Stimulated activated naive CD4-positive, alpha-beta T cell treated with Interleukin-2 at 50 U/mL for 16 hours (primary cell): Measurements from ENCODE around the gene PRELID3B.
"Not testable (repeated sequence)": the region's sequence is repeated elsewhere in the genome, so short reads cannot be mapped to it uniquely, and the experiment has no call there.

Experiments used
- DNase-seq: peaks from one replicate; lab custom pipeline; 2025; lab: John Stamatoyannopoulos, UW

Gene PRELID3B

DNA sequence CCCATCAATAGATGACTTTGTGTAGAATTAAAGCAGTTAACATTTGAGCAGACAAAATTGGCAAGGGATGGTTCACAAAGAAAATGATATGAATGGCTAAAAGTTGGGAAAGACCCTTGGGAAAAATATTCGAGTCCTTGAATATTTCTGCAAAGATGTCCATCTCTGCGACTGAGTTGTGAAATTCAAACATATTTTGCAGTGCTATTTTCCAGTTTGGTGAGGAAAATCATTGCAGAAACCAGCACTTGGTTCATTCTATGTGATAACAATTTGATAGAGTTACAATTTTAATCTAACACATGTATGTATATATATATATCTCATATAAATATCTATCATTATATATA lies 6.1 kb upstream of the PRELID3B start:
- no peak for DNase-seq

- peak; percentile 6 for DNase-seq
Observed at GRCh38 chr20:59047938-59048680, 5.5 kb upstream of the PRELID3B start.

GRCh38 chr20:59046862-59047261 lies 4.3 kb upstream of the PRELID3B start:
- no peak for DNase-seq

DNA sequence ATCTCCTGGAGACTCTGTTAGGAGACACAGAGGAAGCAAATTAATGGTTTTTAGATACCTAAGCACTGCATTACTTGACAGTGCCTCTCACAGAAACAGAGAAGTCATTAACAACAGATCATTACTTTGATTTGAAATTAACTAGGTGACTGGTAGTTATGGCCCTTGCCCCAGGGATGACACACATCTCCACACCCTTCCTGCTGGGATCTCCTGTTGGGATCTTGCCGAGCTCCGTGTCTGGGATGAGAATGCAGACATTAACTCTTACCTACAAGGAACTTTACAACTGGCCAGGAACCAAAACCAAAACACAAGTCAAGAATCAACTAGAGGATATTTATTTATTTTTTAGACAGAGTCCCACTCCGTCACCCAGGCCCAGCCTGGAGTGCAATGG lies 2.2 kb upstream of the PRELID3B start:
- DNase-seq: no peak

GRCh38 chr20:59044295-59044694 lies 1.7 kb upstream of the PRELID3B start:
- no peak for DNase-seq

GRCh38 chr20:59043698-59044097 lies 1.1 kb upstream of the PRELID3B start:
- peak; percentile 11 for DNase-seq

DNA sequence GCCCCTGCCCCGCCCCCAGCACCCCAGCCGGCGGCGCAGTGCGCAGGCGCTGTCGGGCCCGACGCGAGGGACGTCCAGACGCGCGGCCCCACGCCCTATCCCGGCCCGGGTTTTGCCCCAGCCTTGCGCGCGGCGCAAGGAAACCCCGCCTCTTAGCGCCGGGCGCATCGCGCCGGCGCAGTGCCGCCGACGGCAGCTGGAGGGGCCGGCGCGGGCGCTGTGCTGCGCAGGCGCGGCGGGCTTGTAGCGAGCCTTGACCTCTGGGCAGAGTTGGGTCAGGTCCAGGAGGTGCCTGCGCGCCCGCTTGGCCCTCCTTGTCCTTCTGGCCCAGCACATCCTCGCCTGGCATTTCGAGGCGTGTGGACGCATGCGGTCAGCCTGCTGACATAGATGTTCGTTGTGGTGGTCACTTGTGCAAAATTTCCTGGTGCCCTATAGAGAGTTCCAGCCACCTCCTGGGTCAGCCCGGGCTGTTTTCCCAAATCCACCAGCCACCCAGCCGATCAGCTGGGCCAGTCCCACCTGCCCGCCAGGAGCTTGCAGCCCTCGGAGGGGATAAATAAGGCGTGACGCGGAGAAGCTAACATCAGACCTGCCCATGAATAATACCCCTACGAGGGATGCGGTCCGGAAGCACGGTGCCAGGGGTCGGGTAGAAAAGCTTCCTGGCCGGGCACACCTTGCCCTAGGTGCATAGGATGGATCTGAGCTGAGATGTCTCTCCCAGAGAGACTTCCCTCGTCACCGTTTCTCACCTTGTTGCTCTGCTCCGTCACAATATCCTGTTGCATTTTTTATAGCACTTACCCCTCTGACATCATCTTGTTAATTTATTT lies 428 bp upstream of the PRELID3B start:
- peak; percentile 92 for DNase-seq

DNA sequence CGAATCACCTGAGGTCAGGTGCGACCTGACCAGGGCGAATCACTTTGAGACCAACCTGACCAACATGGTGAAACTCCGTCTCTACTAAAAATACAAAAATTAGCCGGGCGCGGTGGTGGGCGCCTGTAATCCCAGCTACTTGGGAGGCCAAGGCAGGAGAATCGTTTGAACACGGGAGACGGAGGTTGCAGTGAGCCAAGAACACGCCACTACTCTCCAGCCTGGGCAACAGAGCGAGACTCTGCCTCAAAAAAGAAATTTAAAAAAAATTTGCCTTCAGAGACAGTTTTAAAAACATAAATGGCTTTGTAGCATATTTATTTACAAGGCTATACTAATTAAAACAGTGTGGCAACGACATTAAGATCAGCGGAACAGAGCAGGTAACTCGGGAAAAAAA lies 1.1 kb downstream of the PRELID3B start:
- not testable (repeated sequence) for DNase-seq

DNA sequence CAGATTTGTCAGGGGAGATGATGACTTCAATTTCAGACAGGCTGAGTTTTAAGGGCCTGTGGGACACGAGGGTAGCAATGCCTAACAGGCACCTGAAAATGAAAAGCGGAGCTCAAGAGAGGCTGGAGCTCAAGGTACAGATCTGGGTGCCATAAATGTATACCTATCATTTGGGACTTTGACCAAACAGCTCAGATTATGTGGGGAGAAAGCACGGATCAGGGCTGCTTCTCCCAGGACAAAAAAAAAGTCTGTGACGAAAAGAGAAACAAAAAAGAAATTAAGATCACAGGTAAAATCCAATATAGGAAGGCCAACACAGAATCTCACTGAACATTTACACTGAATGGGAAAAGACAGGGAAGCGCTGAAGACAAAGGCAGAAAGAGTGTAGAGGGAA lies 1.9 kb downstream of the PRELID3B start:
- DNase-seq: no peak

DNA sequence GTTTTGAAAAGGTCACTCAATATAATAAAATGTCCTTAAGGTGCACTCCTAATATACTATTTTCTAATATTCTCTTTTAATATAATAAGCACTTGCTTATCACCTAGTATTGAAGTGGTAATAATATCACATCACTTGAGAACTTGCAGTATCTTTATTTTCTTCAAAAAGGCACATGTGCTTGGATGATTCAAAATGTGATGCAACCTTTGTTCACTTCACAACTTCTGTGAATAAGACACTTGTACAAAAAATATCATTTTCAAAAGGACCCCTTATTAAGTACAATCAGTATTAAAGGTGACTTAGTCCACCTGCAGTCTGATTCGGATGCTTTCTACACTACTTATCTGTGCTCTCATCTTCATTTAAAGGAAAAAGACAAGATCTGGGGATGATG lies 3.4 kb downstream of the PRELID3B start:
- DNase-seq: no peak

GRCh38 chr20:59037386-59037785 lies 5.2 kb downstream of the PRELID3B start:
- no peak for DNase-seq

GRCh38 chr20:59035381-59035780 lies 7.2 kb downstream of the PRELID3B start:
- DNase-seq: no peak

- DNase-seq: no peak
Observed at GRCh38 chr20:59033616-59034165, 8.9 kb downstream of the PRELID3B start.

- no peak for DNase-seq
Observed at GRCh38 chr20:59033093-59033492, 9.5 kb downstream of the PRELID3B start.

DNA sequence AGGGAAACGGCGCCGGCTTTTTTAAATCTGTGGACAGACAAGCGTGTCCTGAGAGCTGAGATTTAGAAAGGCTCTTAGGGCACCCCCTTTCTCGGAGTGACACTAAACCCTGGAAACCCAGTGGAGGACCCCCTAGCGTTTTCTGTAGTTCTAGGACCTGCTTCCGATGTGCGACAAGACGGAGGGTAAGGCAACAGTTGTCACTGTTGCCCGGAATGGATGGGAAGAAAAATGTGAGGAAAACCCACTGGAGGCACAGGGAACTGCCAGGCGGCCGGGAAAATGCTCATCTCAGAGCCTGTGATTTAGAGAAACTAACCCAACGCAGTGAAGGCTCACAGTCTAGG lies 9.9 kb downstream of the PRELID3B start:
- no peak for DNase-seq

DNA sequence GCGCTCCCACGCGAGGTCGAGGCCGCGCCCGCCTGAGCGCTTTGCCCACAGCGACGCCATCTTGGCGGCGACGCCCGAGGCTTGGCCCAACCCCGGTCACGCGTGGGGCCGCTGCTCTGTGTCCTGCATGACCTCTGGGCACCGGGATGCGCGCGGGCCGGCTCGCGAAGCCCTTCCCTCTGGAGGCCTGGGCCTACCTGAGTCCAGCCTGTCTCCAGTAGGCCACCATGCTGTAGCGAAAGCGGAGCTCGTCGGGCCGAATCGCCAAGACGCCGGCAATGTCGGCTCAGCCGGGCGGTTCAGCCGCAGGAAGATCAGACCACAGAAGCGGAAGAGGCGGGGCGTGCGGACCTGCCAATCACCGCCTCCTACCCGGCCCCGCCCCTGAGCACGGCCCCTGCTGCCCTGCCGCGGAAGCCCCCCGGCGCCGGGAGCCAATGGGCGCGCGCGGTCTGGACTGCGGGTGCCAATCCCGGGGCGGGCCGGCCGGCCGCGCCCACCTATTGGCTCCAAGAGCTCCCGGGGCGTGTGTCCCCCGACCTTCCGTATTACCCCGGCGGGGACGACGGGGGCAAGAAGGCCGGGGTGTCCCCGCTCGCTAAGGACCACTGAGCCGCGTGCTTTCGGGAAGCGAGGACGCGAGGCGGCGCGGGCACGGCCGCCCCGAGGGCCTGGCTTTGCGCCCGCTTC lies 10.4 kb downstream of the PRELID3B start, which contains the start of gene ATP5F1E:
Gene ATP5F1E (minus strand): TSS at position 313 of the 690 bp plus-strand sequence. CDS start 84 bp downstream, at position 229.
- peak; percentile 96 for DNase-seq

GRCh38 chr20:59031564-59032022 lies 11.0 kb downstream of the PRELID3B start:
- DNase-seq: peak; percentile 6

DNA sequence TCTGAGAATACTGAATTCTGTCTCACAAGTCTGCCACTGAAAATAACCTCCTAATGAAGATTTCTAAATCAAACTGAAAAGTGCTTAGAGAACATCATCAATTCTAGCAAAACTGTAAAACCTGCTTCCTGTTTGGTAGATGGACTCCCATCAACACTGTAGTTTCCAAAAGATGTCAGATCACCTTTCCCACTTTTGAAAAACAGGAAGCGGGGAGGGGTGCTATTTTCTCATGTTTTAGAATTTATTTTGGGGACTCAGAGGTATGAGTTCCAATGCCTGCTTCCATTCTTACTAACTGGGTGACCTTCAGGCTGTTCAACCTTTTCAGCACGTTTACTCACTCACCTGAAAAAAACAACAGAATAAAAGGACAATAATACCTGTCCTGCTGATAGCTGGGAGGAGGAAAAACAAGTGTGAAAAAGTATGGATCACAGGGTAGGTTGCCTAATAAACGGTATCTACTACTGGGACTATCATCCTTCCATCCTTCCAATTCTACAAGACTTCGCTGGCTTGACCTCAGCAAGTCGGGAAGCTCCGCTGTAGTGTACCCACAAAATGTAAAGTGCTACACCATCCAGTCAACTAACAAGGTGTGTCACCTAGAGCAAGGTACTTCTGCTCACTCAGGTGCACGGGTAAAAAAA lies 11.5 kb downstream of the PRELID3B start:
- no peak for DNase-seq

DNA sequence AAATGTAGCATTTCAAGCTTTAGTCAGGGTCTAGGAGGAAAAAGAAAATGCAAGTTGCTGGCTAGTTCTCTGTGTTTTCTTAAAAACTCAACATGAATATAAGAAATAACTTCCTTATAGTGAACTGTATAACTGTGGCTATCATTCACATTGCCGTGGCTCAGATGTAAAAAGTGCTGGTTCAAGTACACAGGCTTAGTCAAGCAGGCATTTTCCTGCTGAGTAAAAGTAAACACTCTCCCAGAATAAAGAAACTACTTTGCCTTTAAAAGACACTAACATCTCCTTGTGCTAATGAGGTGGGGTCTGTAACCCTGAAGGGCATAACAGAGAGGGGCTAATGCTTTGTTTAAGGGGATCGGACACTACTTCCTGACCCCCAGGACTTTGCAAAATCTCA lies 13.8 kb downstream of the PRELID3B start:
- no peak for DNase-seq

DNA sequence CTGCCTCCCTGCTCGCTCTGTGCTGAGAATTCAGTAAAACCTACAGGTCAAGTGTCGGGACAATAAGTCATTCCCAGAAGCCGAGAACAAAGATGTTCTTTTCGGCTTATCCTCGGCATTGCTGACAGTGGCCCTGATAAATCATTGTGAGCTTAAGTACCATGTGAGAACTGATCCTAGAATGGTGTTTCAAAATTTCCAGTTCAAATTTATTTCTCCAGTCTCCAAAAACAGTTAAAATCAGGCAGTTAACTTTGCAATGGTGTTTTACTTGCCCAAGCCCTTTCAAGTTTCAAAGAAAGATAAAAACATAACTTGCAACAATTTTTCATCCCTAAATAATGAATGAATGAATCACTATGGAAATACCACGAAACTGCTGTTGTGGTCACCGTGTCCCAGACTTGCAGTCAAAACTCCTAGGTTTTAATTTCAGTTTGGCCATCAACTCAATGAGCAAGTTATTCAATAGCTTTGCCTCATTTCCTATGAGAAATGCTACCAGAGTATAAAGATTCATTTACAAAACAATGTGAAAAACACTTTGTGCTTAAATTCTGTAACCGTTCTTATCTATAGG lies 14.8 kb downstream of the PRELID3B start:
- no peak for DNase-seq

DNA sequence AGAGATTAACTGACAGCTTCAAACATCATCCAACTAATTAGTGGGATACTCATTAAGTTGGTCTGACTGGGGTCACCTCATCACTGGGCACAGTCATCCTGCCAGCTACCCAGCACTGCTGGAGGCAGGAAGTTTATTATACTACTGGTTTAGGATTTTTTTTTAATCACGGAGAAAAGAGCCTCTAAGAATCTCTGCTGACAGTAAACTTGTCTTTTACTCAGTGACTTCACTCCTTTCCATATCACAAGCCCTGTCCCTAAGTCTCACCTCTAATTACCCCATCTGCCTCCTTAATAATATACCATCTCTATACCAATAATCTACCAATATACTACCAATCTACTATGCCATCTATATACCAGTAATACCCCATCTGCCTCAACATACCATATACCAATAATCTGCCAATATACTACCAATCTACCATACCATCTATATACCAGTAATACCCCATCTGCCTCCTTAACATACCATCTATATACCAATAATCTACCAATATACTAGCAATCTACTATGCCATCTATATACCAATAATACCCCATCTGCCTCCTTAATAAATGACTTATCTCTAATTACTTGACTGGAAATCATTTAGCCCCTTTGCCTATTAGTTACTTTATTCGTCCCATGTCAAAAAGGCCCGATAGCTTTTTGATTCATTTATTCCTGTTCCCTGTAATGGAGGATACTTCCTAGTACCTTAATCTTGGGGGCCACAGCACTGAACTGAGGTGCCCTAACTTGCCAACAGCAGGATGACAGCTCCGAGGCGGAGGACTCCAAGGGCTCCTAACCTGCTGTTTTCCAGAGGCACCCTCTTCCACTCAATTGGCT lies 15.5 kb downstream of the PRELID3B start:
- no peak for DNase-seq
